Liver (tissue), 9 donors: Measurements from ENCODE around the gene ABHD14A. TPM values are rescaled to one million over a fixed set of nuclear protein-coding genes. Genes with fewer than 3 reads are reported as not detected.

Experiments
- DNase-seq: peaks from one replicate; pipeline ENCODE4 v3.0.0-alpha.2; 2017; ENCODE audit warnings: low spot score
- H3K27ac ChIP-seq, 2 donors: one replicate each; pipeline ENCODE4 v1.7.0; 2013; ENCODE audit warnings: inconsistent platforms in 2 of 2, low read length in 2 of 2, control low read depth in 1 of 2, low read depth in 1 of 2, mild to moderate bottlenecking in 1 of 2
- H3K27me3 ChIP-seq, 4 donors: one replicate each; pipeline versions ENCODE4 v1.6.1 to v1.7.0; 2013; ENCODE audit warnings: low read length in 3 of 4, inconsistent platforms in 1 of 4, mild to moderate bottlenecking in 1 of 4, moderate library complexity in 1 of 4; ENCODE audit not compliant: control insufficient read depth in 4 of 4, insufficient read depth in 4 of 4
- H3K36me3 ChIP-seq, 4 donors: one replicate each; pipeline versions ENCODE4 v1.6.1 to v1.7.0; 2013; ENCODE audit warnings: low read length in 3 of 4, mild to moderate bottlenecking in 3 of 4, low read depth in 1 of 4, moderate library complexity in 1 of 4; ENCODE audit not compliant: control insufficient read depth in 4 of 4, insufficient read depth in 3 of 4
- H3K4me1 ChIP-seq, 4 donors: one replicate each; pipeline versions ENCODE4 v1.6.1 to v1.7.0; 2013; ENCODE audit warnings: low read length in 3 of 4, mild to moderate bottlenecking in 3 of 4, moderate library complexity in 1 of 4; ENCODE audit not compliant: control insufficient read depth in 4 of 4, insufficient read depth in 4 of 4
- H3K4me3 ChIP-seq, 3 donors: one replicate each; pipeline versions ENCODE4 v1.6.1 to v1.7.0; 2013; ENCODE audit warnings: low read length in 3 of 3, control low read depth in 1 of 3, low read depth in 1 of 3, mild to moderate bottlenecking in 1 of 3
- H3K9ac ChIP-seq, 2 donors: one replicate each; pipeline ENCODE4 v1.7.0; 2013; ENCODE audit warnings: low read length in 2 of 2, mild to moderate bottlenecking in 2 of 2, moderate library complexity in 2 of 2, control low read depth in 1 of 2, low read depth in 1 of 2
- H3K9me3 ChIP-seq, 4 donors: one replicate each; pipeline versions ENCODE4 v1.6.1 to v1.7.0; 2013; ENCODE audit warnings: low read length in 3 of 4; ENCODE audit not compliant: control insufficient read depth in 4 of 4
- ATF3 ChIP-seq: IDR thresholded peaks from 2 replicates; pipeline ENCODE4 v1.6.1; 2016; ENCODE audit warnings: antibody characterized with exemption
- CTCF ChIP-seq: fragments of 150-350 bp; IDR thresholded peaks from 2 replicates; pipeline ENCODE4 v1.5.1; 2017; ENCODE audit warnings: improper control_type of control experiment, low read depth, low read length; ENCODE audit not compliant: missing input control
- EGR1 ChIP-seq, 2 donors: IDR thresholded peaks; 2 replicates each; pipeline ENCODE4 v1.6.1; 2016 to 2018; ENCODE audit warnings: antibody characterized with exemption in 2 of 2, low read depth in 2 of 2
- FOXA1 ChIP-seq: IDR thresholded peaks from 2 replicates; pipeline ENCODE4 v1.6.1; 2016; ENCODE audit warnings: antibody characterized with exemption
- GABPA ChIP-seq, 2 donors: IDR thresholded peaks in 1 of 2; conservative IDR thresholded peaks in 1 of 2; 2 replicates each; pipeline ENCODE4 v1.6.1; 2016; ENCODE audit warnings: antibody characterized with exemption in 2 of 2, mild to moderate bottlenecking in 1 of 2, moderate library complexity in 1 of 2
- HNF4A ChIP-seq, 2 donors: conservative IDR thresholded peaks; 2 replicates each; pipeline ENCODE4 v1.6.1; 2016; ENCODE audit warnings: antibody characterized with exemption in 2 of 2, mild to moderate bottlenecking in 2 of 2
- HNF4G ChIP-seq: IDR thresholded peaks from 2 replicates; pipeline ENCODE4 v1.6.1; 2016; ENCODE audit warnings: antibody characterized with exemption
- JUND ChIP-seq, 2 donors: IDR thresholded peaks; 2 replicates each; pipeline ENCODE4 v1.6.1; 2016; ENCODE audit warnings: antibody characterized with exemption in 2 of 2
- NR2F2 ChIP-seq: IDR thresholded peaks from 2 replicates; pipeline ENCODE4 v1.6.1; 2016; ENCODE audit warnings: antibody characterized with exemption
- RAD21 ChIP-seq, 2 donors: IDR thresholded peaks; 2 replicates each; pipeline ENCODE4 v1.6.1; 2016; ENCODE audit warnings: antibody characterized with exemption in 2 of 2, mild to moderate bottlenecking in 2 of 2
- RXRA ChIP-seq, 2 donors: IDR thresholded peaks; 2 replicates each; pipeline ENCODE4 v1.6.1; 2017 to 2018; ENCODE audit warnings: antibody characterized with exemption in 2 of 2, mild to moderate bottlenecking in 1 of 2
- SP1 ChIP-seq: IDR thresholded peaks from 2 replicates; pipeline ENCODE4 v1.6.1; 2018; ENCODE audit warnings: antibody characterized with exemption, mild to moderate bottlenecking
- TAF1 ChIP-seq: conservative IDR thresholded peaks from 2 replicates; pipeline ENCODE4 v1.6.1; 2016; ENCODE audit warnings: antibody characterized with exemption, mild to moderate bottlenecking
- YY1 ChIP-seq: IDR thresholded peaks from 2 replicates; pipeline ENCODE4 v1.6.1; 2016; ENCODE audit warnings: antibody characterized with exemption, mild to moderate bottlenecking
- ZBTB33 ChIP-seq: IDR thresholded peaks from 2 replicates; pipeline ENCODE4 v1.6.1; 2016; ENCODE audit warnings: antibody characterized with exemption
- WGBS: extraction: QIAGEN DNeasy Blood & Tissue Kit; methylation state at CpG from one replicate; pipeline ENCODE4 v1.1.7; 2013; 5-methylcytosine and 5-hydroxymethylcytosine counted together
- polyA plus RNA-seq, 2 donors: library from polyadenylated mRNA; stranded (reverse) in 1 of 2; unstranded in 1 of 2; fragments of 200-250 nt in 1 of 2; fragments of >200 nt in 1 of 2; fragmentation: Nextera tagmentation in 1 of 2; extraction: Ambion mirVana in 1 of 2; gene quantifications; one replicate each; pipeline versions ENCODE4 v1.2.1 to v1.2.3, GENCODE V29; 2013 to 2015
- total RNA-seq, 2 donors: library from RNA; depleted of rRNA; stranded (reverse); fragments of >200 nt; gene quantifications; one replicate each; pipeline ENCODE4 v1.2.3, GENCODE V29; 2014
- TF ChIP-seq, protein P1 (sequence below): IDR thresholded peaks from 2 replicates; pipeline ENCODE4 v1.6.1; 2016; ENCODE audit warnings: antibody characterized with exemption, mild to moderate bottlenecking
- TF ChIP-seq, protein P2 (sequence below): IDR thresholded peaks from 2 replicates; pipeline ENCODE4 v1.6.1; 2016; ENCODE audit warnings: antibody characterized with exemption
- donor health status: healthy.
- donor health status: healthy.
- donor health status: healthy.
- donor health status: healthy.
- donor health status: healthy.

Gene ABHD14A
- total and polyA plus RNA-seq, 4 donors, result 8.2 to 19.9 (median 13.4) TPM

- DNase-seq, result no peak
- Histone ChIP-seq H3K27me3 (no peaks in the 10 kb centered on the region), H3K36me3 (peaks cover 0 to 21% (median 13%) of the 10 kb centered on the region in 4 donors), H3K9ac (no peak overlapping the region), H3K4me3 (no peak overlapping the region), H3K9me3 (no peaks in the 10 kb centered on the region), H3K4me1 (peaks cover 0 to 9% (median 7%) of the 10 kb centered on the region in 4 donors), H3K27ac (no peak overlapping the region)
- TF ChIP-seq YY1, result no peak
- WGBS, result 90% methylated on average over 2 of the region's 2 CpGs
Measured at GRCh38 chr3:51950899-51951298, 24.0 kb upstream of the ABHD14A start.

DNA sequence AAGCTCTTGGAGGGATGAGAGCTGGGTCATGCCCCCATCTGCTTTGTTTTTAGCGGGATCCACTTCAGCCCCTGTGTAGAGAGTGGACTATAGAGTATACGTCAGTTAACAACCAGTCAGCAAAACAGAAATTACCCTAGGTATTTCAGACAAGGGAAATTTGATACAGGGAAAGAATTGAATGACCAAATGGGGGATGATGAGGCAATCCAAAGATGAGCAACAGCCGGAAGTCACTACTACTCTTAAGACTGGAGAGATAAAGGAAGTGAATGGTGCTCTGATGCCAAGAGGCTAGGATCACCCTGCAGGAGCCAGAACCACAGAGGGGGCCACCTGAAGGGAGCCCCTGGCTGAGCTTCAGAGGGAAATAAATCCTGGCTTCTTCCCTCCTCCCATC is 21.4 kb upstream of the ABHD14A start:
- DNase-seq, result no peak
- Histone ChIP-seq H3K9ac (no peak overlapping the region), H3K27me3 (no peaks in the 10 kb centered on the region), H3K4me3 (no peak overlapping the region), H3K4me1 (peaks cover 4 to 22% (median 14%) of the 10 kb centered on the region in 4 donors), H3K36me3 (peaks cover 0 to 11% (median 5%) of the 10 kb centered on the region in 4 donors), H3K9me3 (no peaks in the 10 kb centered on the region), H3K27ac (no peak overlapping the region)
- no peak for TF ChIP-seq GABPA (IDR thresholded peaks at IDR 0.05 in 1 of 2, conservative IDR thresholded peaks at IDR 0.05 in 1 of 2)
- no peak for TF ChIP-seq SP1
- TF ChIP-seq HNF4A (conservative IDR thresholded peaks at IDR 0.05), result no peak
- no peak for TF ChIP-seq JUND (IDR thresholded peaks at IDR 0.05)
- no peak for TF ChIP-seq RAD21 (IDR thresholded peaks at IDR 0.05)
- WGBS, result 76% methylated on average over 3 of the region's 3 CpGs

DNA sequence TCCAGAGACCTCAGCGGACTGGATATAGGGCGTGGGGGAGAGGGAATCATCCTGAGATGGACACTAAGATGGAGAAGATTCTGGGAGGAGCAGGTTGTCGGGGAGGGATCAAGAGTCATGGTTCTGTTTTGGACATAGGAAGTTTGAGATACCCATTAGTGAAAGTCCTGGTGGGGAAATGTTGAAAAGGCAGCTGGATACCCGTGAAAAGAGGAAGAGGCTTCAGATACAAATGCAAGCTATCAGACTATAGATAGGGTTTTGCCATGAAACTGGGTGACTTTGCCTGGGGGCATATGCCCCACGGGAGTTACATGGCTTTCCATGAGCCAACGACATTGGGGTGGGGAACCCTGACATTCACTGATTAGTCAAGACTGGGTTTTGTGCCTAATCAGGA is 20.8 kb upstream of the ABHD14A start:
- no peak overlapping the region for H3K9ac ChIP-seq
- H3K27me3 ChIP-seq, result no peaks in the 10 kb centered on the region
- no peak overlapping the region for H3K4me3 ChIP-seq
- H3K9me3 ChIP-seq, result no peaks in the 10 kb centered on the region
- peaks cover 0 to 6% (median 2%) of the 10 kb centered on the region in 4 donors for H3K36me3 ChIP-seq
- no peak for DNase-seq
- no peak overlapping the region for H3K27ac ChIP-seq
- 80% methylated on average over 6 of the region's 6 CpGs for WGBS
- H3K4me1 ChIP-seq, result peaks cover 6 to 28% (median 15%) of the 10 kb centered on the region in 4 donors
- TF ChIP-seq, protein P1, sequence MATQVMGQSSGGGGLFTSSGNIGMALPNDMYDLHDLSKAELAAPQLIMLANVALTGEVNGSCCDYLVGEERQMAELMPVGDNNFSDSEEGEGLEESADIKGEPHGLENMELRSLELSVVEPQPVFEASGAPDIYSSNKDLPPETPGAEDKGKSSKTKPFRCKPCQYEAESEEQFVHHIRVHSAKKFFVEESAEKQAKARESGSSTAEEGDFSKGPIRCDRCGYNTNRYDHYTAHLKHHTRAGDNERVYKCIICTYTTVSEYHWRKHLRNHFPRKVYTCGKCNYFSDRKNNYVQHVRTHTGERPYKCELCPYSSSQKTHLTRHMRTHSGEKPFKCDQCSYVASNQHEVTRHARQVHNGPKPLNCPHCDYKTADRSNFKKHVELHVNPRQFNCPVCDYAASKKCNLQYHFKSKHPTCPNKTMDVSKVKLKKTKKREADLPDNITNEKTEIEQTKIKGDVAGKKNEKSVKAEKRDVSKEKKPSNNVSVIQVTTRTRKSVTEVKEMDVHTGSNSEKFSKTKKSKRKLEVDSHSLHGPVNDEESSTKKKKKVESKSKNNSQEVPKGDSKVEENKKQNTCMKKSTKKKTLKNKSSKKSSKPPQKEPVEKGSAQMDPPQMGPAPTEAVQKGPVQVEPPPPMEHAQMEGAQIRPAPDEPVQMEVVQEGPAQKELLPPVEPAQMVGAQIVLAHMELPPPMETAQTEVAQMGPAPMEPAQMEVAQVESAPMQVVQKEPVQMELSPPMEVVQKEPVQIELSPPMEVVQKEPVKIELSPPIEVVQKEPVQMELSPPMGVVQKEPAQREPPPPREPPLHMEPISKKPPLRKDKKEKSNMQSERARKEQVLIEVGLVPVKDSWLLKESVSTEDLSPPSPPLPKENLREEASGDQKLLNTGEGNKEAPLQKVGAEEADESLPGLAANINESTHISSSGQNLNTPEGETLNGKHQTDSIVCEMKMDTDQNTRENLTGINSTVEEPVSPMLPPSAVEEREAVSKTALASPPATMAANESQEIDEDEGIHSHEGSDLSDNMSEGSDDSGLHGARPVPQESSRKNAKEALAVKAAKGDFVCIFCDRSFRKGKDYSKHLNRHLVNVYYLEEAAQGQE, result no peak

DNA sequence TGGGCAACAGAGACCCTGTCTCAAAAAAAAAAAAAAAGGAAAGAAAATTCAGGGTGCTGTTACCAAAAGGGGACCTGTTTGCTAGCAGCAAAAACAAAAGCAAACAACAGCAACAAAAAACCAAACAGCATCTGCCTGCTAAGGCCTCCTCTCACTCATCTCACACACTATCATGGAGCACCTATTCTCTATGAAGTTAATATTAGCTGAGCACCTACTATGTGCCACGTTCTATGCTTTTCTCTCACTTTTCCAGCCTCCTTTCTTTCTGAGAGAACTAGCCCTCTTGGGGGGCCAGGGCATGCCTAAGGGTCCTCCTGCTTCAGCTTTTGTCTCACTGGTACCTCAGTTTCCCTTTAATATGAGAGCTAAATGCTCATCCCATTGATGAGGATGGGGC is 20.2 kb upstream of the ABHD14A start:
- H3K27me3 ChIP-seq, result no peaks in the 10 kb centered on the region
- H3K9me3 ChIP-seq, result no peaks in the 10 kb centered on the region
- WGBS, result 69% methylated on average over 1 of the region's 1 CpG
- peaks cover 11 to 34% (median 19%) of the 10 kb centered on the region in 4 donors for H3K4me1 ChIP-seq
- H3K9ac ChIP-seq, result no peak overlapping the region
- DNase-seq, result no peak
- peaks cover 0 to 2% (median 0%) of the 10 kb centered on the region in 4 donors for H3K36me3 ChIP-seq
- H3K4me3 ChIP-seq, result no peak overlapping the region
- TF ChIP-seq RAD21 (IDR thresholded peaks at IDR 0.05) (no peak), CTCF (no peak), NR2F2 (no peak), ZBTB33 (no peak), JUND (IDR thresholded peaks at IDR 0.05) (no peak), RXRA (IDR thresholded peaks at IDR 0.05) (no peak), FOXA1 (no peak), ATF3 (no peak), EGR1 (IDR thresholded peaks at IDR 0.05; ENCODE audit: low read depth in 2 of 2) (no peak), HNF4A (conservative IDR thresholded peaks at IDR 0.05) (no peak), HNF4G (no peak), TAF1 (no peak)
- TF ChIP-seq, protein P2, sequence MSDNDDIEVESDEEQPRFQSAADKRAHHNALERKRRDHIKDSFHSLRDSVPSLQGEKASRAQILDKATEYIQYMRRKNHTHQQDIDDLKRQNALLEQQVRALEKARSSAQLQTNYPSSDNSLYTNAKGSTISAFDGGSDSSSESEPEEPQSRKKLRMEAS, result no peak
- no peak overlapping the region for H3K27ac ChIP-seq
